HG03108 (cell line): ENCODE measurements around the gene ITPR2.
"Not testable (repeated sequence)": the region's sequence is repeated elsewhere in the genome, so short reads cannot be mapped to it uniquely, and the experiment has no call there.

ENCODE experiments used
- ATAC-seq: cut with Tn5 transposase; IDR thresholded peaks from one replicate; pipeline ENCODE4 v1.9.1; 2021; ENCODE audit warnings: moderate library complexity; ENCODE audit not compliant: unreplicated experiment

The ITPR2 gene

DNA sequence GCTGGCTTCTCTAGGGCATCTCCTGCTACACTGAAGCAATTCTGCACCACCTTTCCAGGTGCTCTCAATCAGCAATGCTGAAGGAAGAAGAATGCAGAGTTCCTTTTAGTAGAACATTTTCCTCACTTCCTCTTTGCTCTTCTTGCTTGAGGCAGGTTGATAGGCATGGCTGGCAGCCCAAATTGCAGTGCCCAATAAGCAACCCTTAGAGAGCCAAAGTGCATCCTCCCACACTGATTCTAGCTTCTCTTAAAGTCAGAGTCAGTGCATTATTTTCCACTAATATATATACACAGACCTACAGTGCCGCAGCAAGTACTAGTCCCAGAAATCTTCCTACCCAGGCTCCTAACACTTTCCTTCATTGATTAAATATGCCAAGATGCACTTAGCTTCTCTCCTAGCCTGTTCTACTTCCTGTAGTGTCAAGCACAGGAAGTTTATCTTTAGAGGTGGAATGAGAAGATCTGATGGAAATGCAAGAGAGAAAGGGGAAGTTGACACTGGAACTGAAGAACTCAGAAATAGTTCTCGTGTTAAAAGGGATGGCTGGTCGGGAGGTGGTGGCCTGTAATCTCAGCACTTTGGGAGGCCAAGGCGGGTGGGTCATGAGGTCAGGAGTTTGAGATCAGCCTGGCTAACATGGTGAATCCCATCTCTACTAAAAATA, 504.9 kb downstream of the ITPR2 start:
- no peak for ATAC-seq

DNA sequence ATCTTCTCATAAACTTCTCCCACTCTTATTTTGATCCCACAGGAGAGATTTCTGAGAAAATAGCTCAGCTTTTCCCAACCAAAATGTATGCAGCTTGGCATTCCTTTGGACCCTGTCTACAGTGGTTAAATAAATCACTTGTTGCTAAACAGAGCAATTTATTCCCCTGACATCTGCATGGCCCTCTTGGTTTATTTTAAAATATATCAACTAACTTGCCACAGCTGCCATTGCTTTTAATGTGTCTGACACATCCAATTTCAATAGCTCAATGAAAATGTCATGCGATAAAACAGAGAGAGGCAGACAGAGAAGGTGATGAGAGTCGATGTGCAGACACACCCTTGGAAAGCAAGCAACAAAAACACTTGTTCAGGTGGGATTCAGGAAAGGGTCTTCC, 509.3 kb downstream of the ITPR2 start:
- no peak for ATAC-seq

DNA sequence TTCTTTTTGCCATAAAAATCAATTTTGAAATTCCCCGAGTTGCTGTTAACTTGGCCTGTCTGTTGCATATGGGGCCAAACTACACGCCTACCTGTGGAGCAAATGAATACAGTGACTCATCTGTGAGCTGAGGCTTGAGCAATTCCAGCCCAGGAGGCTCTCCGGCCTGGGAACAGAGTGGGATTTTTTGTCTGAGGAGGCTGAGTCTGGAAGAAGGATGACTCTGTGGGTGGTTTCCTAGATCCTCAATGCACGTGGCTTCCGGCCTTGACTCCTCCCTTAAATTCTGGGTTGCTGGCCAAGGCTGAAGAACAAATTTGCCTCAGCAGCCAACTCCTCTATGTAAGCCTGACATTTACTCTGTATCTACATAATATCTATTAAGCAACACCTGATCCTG, 513.5 kb downstream of the ITPR2 start:
- no peak for ATAC-seq

DNA sequence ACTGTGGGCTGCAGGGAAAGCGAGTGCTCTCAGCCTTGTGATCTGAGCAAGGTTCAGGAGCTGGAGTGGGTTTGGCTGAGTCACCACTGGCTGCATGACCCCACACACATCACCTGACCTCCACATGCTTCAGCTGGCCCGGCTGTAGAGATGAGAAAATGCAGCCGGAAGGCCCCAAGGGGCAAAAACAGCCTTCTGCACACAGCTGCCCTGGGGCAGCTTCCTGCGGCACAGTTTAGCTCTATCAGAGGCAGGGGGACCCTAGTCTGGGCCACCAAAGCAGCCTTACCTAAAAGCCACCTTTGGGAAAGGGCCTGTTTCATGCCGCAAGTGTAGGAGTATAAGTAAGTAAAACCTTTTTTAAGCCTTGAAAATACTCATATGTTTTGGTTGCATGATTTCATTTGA, 514.3 kb downstream of the ITPR2 start:
- ATAC-seq: peak; percentile 97

DNA sequence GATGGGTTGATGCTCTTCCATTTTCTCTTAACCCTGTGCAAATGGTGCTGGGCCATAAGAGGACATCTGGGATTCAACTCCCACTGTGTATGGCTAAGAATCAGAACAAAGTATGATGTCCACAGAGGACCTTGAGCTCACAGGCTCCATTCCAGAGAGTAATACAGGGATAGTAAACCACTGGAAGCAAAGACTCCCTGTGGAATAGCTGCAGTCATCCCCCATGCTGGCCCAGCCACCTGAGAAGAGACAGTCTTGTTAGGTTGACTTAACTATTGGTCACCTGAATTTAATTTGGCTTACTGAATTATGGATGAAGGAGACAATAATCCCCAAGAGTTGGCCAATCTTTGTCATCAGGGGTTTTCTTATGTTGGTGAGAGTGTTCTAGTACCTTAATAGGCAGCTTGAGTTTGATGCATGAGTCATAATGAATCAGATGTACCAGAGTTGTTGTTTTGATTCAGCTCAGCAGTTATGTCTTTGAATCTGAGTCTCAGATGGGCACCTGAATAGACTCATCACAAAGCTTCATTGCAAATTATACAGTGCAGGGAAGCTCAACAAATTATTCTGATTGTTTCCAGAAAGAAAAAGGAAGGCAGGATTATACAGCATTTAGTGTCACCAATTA, 514.9 kb downstream of the ITPR2 start:
- peak; percentile 35 for ATAC-seq

DNA sequence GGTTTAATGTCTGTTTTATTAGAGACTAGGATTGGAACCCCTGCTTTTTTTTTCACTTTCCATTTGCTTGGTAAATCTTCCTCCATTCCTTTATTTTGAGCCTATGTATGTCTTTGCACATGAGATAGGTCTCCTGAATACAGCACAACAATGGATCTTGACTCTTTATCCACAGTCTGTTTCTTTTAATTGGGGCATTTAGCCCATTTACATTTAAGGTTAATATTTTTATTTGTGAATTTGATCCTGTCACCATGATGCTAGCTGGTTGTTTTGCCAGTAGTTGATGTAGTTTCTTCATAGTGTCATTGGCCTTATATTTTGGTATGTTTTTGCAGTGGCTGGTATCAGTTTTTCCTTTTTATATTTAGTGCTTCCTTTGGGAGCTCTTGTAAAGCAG, 518.9 kb downstream of the ITPR2 start:
- ATAC-seq: not testable (repeated sequence)

DNA sequence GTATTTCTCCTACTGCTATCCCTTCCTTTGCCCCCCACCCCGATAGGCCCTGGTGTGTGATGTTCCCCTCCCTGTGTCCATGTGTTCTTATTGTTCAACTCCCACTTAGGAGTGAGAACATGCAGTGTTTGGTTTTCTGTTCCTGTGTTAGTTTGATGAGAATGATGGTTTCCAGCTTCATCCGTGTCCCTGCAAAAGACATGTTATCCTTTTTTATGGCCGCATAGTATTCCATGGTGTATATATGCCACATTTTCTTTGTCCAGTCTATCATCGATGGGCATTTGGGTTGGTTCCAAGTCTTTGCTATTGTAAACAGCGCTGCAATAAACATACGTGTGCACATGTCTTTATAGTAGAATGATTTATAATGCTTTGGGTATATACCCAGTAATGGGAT, 522.5 kb downstream of the ITPR2 start:
- ATAC-seq: not testable (repeated sequence)

DNA sequence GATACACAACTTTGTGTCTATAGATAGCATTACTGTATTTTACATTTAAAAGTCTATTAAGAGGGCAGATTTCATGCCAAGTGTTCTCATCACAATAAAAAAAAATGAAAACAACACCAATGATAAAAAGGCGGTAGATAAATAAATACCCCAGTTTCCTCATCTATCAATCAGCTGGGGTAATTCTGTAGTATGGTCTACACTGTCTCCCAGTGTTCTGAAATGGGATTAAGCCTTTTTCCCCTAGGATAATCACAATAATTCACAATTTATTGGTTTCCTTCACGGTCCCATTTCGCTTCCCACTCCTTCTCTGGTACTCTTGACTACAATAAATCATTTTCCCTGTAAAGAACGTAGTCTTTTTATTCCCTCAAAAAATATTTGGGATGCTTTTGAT, 523.4 kb downstream of the ITPR2 start:
- ATAC-seq: no peak

DNA sequence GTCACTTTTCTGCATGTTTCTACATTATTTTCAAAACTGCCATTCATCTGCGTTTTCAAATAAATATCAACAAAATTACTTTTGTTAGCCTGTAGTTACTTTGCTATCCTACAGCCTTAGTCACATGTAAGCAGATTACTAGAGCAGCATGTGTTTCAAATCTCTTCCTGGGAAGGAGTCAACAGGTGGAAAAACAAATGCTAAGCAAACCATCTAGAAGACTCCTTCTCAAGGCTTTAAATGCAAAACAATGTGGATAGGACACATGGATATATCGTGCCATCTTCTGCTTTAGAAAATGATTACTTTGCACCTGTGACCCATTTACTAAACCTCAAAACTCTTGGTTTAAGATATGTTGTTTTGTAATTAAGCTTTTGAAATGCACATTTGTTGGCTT, 528.7 kb downstream of the ITPR2 start:
- no peak for ATAC-seq

DNA sequence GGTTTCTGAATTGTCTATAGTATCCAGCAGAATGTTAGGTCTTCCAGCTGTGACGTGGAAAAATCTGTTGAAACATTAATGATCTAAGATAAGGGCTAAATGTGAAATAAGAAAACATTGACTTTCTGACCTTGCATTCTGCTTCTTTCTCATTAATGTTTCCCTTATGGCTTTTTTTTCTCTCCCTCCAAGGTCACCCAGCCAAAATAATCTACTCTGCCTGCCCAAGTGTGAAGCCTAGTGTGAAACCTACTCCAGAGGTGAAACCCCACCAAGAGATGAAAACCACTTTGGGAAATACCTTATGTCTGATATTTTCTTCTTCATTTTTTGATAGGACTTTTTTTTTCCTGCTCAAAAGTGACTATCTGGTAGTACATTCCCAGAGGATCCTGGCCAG, 529.6 kb downstream of the ITPR2 start:
- ATAC-seq: no peak

DNA sequence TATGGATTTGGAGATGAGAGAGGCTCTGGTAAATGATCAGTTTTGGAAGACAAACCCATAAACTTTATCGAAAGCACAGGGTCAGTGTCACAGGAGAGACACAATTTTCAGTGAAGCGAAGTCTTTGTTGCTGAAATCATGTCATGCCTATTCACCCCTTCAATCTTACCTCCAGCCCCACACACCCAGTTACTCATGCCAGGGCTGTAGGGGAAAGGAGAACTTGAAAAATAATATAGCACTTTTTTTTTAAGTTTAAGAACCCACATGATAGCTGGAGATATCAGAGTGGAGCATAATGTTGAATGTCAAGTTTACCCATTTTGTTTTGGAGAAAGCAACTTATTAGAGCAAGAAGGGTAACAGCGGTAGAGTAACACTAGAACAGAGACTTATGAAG, 530.2 kb downstream of the ITPR2 start:
- ATAC-seq: no peak

DNA sequence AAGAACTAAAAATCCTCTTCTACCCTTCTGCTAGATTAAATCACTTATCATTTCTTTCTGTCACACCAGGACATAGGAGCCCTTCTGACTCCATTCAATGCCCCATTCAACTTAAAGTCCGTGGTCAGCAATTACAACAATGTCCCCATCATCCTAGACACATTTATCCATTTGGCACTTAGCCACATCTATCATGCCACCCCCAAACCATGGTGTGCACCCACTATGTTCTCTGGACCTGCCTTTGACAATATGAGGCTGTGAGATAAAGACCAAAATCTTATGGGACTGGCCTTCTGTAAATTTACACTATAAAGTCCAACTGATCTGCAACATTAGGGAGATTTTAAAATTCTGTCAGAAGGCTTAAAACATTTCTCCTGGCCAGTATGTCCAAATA, 533.2 kb downstream of the ITPR2 start:
- ATAC-seq: no peak

DNA sequence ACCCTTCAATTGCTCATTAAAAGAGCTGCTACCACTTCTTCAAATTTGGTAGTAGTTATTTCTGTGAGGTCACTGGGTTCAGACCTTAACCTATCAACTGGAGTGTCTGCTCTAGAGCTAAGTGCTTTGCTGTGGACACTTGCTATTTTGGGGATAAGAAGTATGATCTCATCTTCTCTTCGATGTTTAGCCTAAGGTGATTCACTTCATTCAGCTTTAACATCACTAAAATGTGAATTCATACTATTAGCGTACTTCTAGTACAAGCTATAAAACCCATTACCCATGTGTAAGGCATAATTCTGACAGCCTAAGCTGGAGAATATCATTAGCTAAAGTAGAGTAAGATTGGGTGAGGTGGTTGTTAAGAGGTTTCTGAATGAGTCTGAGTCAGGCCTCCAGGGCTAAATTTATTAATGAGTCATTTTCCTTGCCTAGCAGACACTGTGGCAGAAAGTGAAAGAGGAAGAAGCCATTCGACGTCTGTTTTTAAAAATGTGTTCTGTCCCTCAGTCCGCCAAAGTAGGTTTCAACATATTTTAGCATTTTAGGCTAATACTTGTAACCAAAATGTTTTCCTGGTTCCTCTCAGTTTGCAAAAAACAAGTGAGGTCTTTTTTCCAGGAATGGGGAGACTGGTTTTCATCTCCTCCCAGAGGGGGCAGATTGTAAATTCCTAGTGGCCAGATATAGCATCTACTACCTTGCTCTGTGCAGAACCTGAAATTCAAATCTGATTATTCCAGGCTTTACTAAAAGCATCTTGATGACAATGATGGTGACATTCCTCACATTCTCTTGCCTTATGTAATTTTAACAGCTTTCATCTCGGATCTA, 534.0 kb downstream of the ITPR2 start:
- peak; percentile 99 for ATAC-seq

DNA sequence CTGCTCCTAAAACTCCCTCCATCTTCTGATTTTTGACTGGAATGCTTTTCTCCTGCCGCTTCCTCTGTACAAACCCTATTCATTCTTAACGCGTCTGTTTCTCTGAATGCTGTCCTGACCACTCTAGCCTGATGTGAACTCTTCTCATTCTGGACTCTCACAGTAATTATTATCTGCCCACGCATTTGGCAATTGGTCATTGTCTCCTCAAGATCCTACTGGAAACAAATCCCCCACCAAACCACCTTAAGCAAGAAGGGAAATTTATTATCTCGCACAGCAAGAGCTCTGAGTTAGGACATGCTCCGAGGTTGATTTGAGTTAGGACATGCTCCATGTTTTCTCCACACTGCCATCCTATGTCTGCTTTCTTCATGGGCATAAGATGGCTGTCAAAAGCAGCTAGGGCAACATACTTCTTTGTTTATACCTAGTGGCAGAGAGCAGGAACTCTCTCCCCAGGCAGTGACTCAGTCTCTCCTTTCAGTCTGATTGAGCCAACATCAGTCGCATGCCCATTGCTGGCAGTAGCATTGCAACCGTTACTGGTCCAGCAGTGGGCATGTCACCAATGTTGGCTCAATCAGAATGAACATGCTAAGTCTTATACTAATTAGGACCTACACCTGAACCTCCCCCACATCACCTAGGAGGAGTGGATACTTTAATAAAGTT, 535.5 kb downstream of the ITPR2 start:
- ATAC-seq: no peak

DNA sequence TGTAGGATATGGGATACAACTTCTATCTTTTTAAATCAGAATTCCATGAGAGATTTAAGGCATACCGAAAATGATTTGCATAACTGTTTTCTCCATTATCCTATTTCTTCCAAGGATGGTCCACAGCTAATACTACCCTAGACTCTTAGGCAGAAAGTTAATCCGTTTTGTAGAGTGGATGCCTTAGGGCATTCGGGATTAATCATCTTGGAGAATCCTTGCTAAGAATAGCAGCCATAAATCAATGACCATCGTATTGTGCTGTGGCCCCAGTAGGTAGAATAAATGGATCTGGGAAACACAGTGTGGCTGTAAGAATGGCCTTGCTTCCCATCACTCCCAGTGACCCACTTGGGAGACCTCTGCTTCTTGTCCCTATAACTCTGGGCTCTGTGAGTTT, 538.0 kb downstream of the ITPR2 start:
- ATAC-seq: no peak

DNA sequence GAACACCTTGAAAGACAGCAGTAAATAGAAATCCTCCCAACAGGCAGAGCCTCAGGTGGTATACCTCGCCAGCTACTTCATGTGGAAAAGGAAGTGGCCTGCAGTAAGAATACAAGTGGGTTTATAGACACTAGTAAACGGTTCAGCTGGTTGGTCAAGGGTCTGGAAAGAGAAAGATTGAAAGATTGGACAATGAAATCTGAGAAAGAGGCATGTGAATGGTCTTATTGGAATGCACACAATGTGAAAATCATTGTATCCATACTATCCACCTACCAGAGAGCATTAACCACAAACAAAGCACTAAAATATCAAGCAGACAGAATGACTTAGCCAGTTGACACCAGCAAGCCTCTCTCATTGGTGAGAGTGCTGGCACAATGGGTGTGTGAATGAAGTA, 539.4 kb downstream of the ITPR2 start:
- no peak for ATAC-seq

DNA sequence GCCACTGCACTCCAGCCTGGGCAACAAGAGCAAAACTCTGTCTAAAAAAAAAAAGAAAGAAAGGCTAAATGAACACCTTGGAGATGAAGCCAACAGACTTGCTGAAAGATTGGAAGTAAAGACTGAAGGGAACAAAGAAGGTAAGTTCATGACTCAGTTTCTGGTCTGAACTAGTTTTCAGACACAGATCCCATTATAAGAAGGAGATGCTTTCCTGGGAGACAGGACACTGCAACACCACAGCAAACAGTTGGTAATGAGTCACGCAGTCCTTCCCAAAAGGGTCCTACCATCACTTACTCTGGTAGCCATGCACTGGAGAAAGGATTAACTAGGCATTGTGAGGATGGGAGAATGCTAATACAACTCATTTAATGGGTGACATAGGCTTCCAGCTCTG, 540.4 kb downstream of the ITPR2 start:
- no peak for ATAC-seq

DNA sequence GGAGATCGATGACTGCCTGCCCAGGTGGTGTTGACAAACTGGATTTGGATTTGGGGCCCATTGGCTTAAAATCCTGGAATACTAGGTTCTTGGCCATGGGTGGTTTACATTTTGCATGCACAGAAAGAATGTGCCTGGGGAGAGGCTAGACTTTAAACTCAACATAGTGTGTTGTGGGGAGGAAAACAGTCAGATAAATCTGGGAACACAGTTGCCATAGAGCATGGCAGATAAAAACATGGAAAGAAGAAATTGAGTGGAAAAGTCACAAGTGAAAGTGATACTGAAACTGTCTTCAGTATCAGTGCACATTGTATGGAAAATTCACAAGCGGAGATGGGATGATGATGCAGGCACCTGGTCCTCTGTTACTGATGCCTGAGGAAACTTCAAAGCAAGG, 542.4 kb downstream of the ITPR2 start:
- ATAC-seq: no peak

DNA sequence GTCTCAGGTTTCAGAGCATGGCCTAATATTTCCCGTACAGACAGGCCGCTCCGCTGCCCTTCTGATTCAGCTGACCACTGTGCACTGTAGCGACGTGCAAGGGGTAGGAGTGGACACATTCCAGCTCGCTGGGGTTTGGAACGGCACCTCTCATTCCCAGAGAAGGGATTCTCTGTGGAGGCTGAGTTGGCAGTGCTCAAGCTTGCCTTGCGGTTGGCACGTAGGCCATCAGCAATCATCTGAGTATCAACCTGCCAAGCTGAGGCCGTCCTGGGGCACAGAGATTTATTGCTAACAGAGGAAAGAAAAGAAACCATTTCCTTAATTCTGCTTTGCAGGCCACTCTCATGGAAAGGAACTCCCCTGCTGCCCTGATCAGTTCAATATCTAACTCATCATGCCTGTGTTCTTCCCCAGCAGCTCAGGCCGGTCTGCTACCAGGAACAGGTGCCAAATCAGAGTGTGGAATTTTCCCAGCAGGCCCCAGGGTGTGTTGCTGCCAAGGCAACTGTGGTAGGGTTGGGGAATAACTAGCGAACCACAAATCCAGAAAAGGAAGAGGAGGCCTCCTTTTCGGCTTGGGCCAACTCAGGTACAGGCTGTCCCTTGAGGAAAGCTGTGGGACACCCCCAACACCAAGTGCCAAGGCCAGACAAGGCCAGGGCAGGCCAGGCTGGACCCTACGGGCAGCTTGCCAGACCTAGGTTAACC, 545.2 kb downstream of the ITPR2 start:
- no peak for ATAC-seq
